ENCODE measurements around the gene DYNLL1.
A peak's percentile ranks its signal among the peaks of the same experiment; 100 is the strongest.

Gene DYNLL1

GRCh38 chr12:120457133-120457532 is 38.8 kb upstream of the DYNLL1 start:
- TF ChIP-seq EZH2 (IDR thresholded peaks at IDR 0.05; ENCODE audit: borderline replicate concordance, low read depth, low read length, severe bottlenecking): no peak
- TF ChIP-seq CTCF (IDR thresholded peaks at IDR 0.05; ENCODE audit: borderline replicate concordance, extremely low read depth, low read length, poor library complexity, severe bottlenecking): peak; percentile 65
- Histone ChIP-seq H2AFZ (ENCODE audit: low read depth, low read length) (no peak overlapping the region), H3K9me3 (ENCODE audit: insufficient read depth, low read length, severe bottlenecking) (no peaks in the 10 kb centered on the region), H4K20me1 (ENCODE audit: insufficient read depth, low read length) (peaks cover 28% of the 10 kb centered on the region), H3K4me1 (ENCODE audit: insufficient read depth, low read length) (no peaks in the 10 kb centered on the region), H3K9ac (ENCODE audit: low read depth, low read length) (no peak overlapping the region), H3K79me2 (ENCODE audit: insufficient read depth, low read length) (peaks cover 31% of the 10 kb centered on the region), H3K36me3 (ENCODE audit: insufficient read depth, low read length) (peaks cover 84% of the 10 kb centered on the region), H3K4me3 (ENCODE audit: low read depth in 1 of 2, low read length in 2 of 2) (no peak overlapping the region), H3K27me3 (ENCODE audit: insufficient read depth, low read length, poor library complexity) (no peaks in the 10 kb centered on the region), H3K4me2 (ENCODE audit: insufficient read depth, low read length) (no peak overlapping the region), H3K27ac (ENCODE audit: low read length) (no peak overlapping the region)
- ATAC-seq (ENCODE audit: insufficient read depth, low read depth): peak; percentile 41; the same call in 2 of the 3 replicates
- peak; percentile 27 for DNase-seq

- Histone ChIP-seq H3K36me3 (ENCODE audit: insufficient read depth, low read length) (peaks cover 93% of the 10 kb centered on the region), H3K27ac (ENCODE audit: low read length) (no peak overlapping the region), H3K4me3 (ENCODE audit: low read depth in 1 of 2, low read length in 2 of 2) (no peak overlapping the region), H3K9me3 (ENCODE audit: insufficient read depth, low read length, severe bottlenecking) (no peaks in the 10 kb centered on the region), H2AFZ (ENCODE audit: low read depth, low read length) (no peak overlapping the region), H3K4me2 (ENCODE audit: insufficient read depth, low read length) (no peak overlapping the region), H3K79me2 (ENCODE audit: insufficient read depth, low read length) (peaks cover 49% of the 10 kb centered on the region), H3K9ac (ENCODE audit: low read depth, low read length) (no peak overlapping the region), H3K4me1 (ENCODE audit: insufficient read depth, low read length) (no peaks in the 10 kb centered on the region), H4K20me1 (ENCODE audit: insufficient read depth, low read length) (peaks cover 35% of the 10 kb centered on the region), H3K27me3 (ENCODE audit: insufficient read depth, low read length, poor library complexity) (no peaks in the 10 kb centered on the region)
- no peak for ATAC-seq (ENCODE audit: insufficient read depth, low read depth)
- no peak for DNase-seq
- TF ChIP-seq EZH2 (IDR thresholded peaks at IDR 0.05; ENCODE audit: borderline replicate concordance, low read depth, low read length, severe bottlenecking): no peak
- TF ChIP-seq CTCF (IDR thresholded peaks at IDR 0.05; ENCODE audit: borderline replicate concordance, extremely low read depth, low read length, poor library complexity, severe bottlenecking): no peak
Observed at GRCh38 chr12:120460157-120460556, 35.8 kb upstream of the DYNLL1 start.

GRCh38 chr12:120462099-120462640 is 33.7 kb upstream of the DYNLL1 start:
- no peak for ATAC-seq (ENCODE audit: insufficient read depth, low read depth)
- Histone ChIP-seq H3K9me3 (ENCODE audit: insufficient read depth, low read length, severe bottlenecking) (no peaks in the 10 kb centered on the region), H3K4me2 (ENCODE audit: insufficient read depth, low read length) (no peak overlapping the region), H3K79me2 (ENCODE audit: insufficient read depth, low read length) (peaks cover 59% of the 10 kb centered on the region), H3K4me1 (ENCODE audit: insufficient read depth, low read length) (peaks cover 14% of the 10 kb centered on the region), H3K27me3 (ENCODE audit: insufficient read depth, low read length, poor library complexity) (no peaks in the 10 kb centered on the region), H3K4me3 (ENCODE audit: low read depth in 1 of 2, low read length in 2 of 2) (no peak overlapping the region), H3K9ac (ENCODE audit: low read depth, low read length) (no peak overlapping the region), H4K20me1 (ENCODE audit: insufficient read depth, low read length) (peaks cover 43% of the 10 kb centered on the region), H3K27ac (ENCODE audit: low read length) (no peak overlapping the region), H3K36me3 (ENCODE audit: insufficient read depth, low read length) (peaks cover 94% of the 10 kb centered on the region), H2AFZ (ENCODE audit: low read depth, low read length) (no peak overlapping the region)
- DNase-seq: no peak
- TF ChIP-seq CTCF (IDR thresholded peaks at IDR 0.05; ENCODE audit: borderline replicate concordance, extremely low read depth, low read length, poor library complexity, severe bottlenecking) (no peak), EZH2 (IDR thresholded peaks at IDR 0.05; ENCODE audit: borderline replicate concordance, low read depth, low read length, severe bottlenecking) (no peak)
